H9 (cell line): ENCODE results near the gene PUS3. TPM values are rescaled to one million over a fixed set of nuclear protein-coding genes. Genes with fewer than 3 reads are reported as not detected.

ENCODE experiments used
- DNase-seq: peaks from one replicate; pipeline ENCODE4 v3.0.0-alpha.2; 2017
- H2AFZ ChIP-seq: one replicate; pipeline ENCODE4 v1.6.1; 2013; ENCODE audit warnings: mild to moderate bottlenecking, low read length, control low read depth, moderate library complexity
- H2AK5ac ChIP-seq: 2 replicates; pipeline ENCODE4 v1.6.1; 2013; ENCODE audit warnings: low read length, control low read depth, mixed read lengths; ENCODE audit not compliant: insufficient read length
- H2BK120ac ChIP-seq: one replicate; pipeline ENCODE4 v1.6.1; 2013; ENCODE audit warnings: low read depth, mild to moderate bottlenecking, low read length, control low read depth, inconsistent platforms; ENCODE audit not compliant: poor library complexity, severe bottlenecking
- H2BK12ac ChIP-seq: 2 replicates; pipeline ENCODE4 v1.6.1; 2013; ENCODE audit warnings: low read length, control low read depth, mixed read lengths, low read depth; ENCODE audit not compliant: insufficient read length
- H2BK15ac ChIP-seq: 2 replicates; pipeline ENCODE4 v1.6.1; 2013; ENCODE audit warnings: low read depth, low read length, control low read depth
- H2BK20ac ChIP-seq: one replicate; pipeline ENCODE4 v1.6.1; 2013; ENCODE audit warnings: low read depth, mild to moderate bottlenecking, low read length, control low read depth, inconsistent platforms; ENCODE audit not compliant: poor library complexity, severe bottlenecking
- H2BK5ac ChIP-seq: 2 replicates; pipeline ENCODE4 v1.6.1; 2013; ENCODE audit warnings: low read length, control low read depth, mixed read lengths; ENCODE audit not compliant: insufficient read length
- H3K14ac ChIP-seq: 2 replicates; pipeline ENCODE4 v1.6.1; 2013; ENCODE audit warnings: low read length, control low read depth; ENCODE audit not compliant: insufficient read depth
- H3K18ac ChIP-seq: 2 replicates; pipeline ENCODE4 v1.6.1; 2013; ENCODE audit warnings: low read depth, mild to moderate bottlenecking, mixed read lengths, low read length, control low read depth; ENCODE audit not compliant: insufficient read length
- H3K23ac ChIP-seq: 2 replicates; pipeline ENCODE4 v1.6.1; 2013; ENCODE audit warnings: low read length, control low read depth, mixed read lengths, low read depth; ENCODE audit not compliant: insufficient read length
- H3K23me2 ChIP-seq: 2 replicates; pipeline ENCODE4 v1.6.1; 2013; ENCODE audit warnings: low read depth, mild to moderate bottlenecking, mixed read lengths, low read length, control low read depth; ENCODE audit not compliant: insufficient read length, poor library complexity, severe bottlenecking
- H3K27ac ChIP-seq: 2 replicates; pipeline ENCODE4 v1.5.1; 2013; ENCODE audit warnings: low read length, control low read depth, mixed read lengths, low read depth; ENCODE audit not compliant: insufficient read length
- H3K27me3 ChIP-seq: 2 replicates; pipeline ENCODE4 v1.6.1; 2013; ENCODE audit warnings: low read length, control low read depth, inconsistent platforms; ENCODE audit not compliant: insufficient read depth
- H3K4ac ChIP-seq: 2 replicates; pipeline ENCODE4 v1.6.1; 2013; ENCODE audit warnings: low read depth, mild to moderate bottlenecking, control low read depth, inconsistent platforms, low read length, moderate library complexity
- H3K4me1 ChIP-seq: 2 replicates; pipeline ENCODE4 v1.6.1; 2013; ENCODE audit warnings: low read length, control low read depth, inconsistent platforms; ENCODE audit not compliant: insufficient read depth
- H3K4me2 ChIP-seq: 2 replicates; pipeline ENCODE4 v1.6.1; 2013; ENCODE audit warnings: low read length, control low read depth, mixed read lengths; ENCODE audit not compliant: insufficient read length, insufficient read depth
- H3K56ac ChIP-seq: 2 replicates; pipeline ENCODE4 v1.6.1; 2013; ENCODE audit warnings: low read depth, mild to moderate bottlenecking, mixed read lengths, low read length, control low read depth; ENCODE audit not compliant: insufficient read length
- H3K79me1 ChIP-seq: 2 replicates; pipeline ENCODE4 v1.6.1; 2013; ENCODE audit warnings: low read depth, mild to moderate bottlenecking, moderate library complexity, low read length, control low read depth, inconsistent platforms; ENCODE audit not compliant: insufficient read depth, poor library complexity, severe bottlenecking
- H3K79me2 ChIP-seq: 2 replicates; pipeline ENCODE4 v1.6.1; 2013; ENCODE audit warnings: low read length, control low read depth, inconsistent platforms; ENCODE audit not compliant: insufficient read depth
- H3K9ac ChIP-seq: 2 replicates; pipeline ENCODE4 v1.6.1; 2013; ENCODE audit warnings: low read length, control low read depth, mixed read lengths; ENCODE audit not compliant: insufficient read length; ENCODE audit errors: extremely low read depth
- H3K9me3 ChIP-seq: one replicate; pipeline ENCODE4 v1.6.1; 2013; ENCODE audit warnings: low read depth, low read length, inconsistent platforms; ENCODE audit not compliant: control insufficient read depth
- H3T11ph ChIP-seq: one replicate; pipeline ENCODE4 v1.6.1; 2013; ENCODE audit warnings: mild to moderate bottlenecking, low read length, control low read depth, inconsistent platforms
- H4K20me1 ChIP-seq: one replicate; pipeline ENCODE4 v1.6.1; 2013; ENCODE audit not compliant: control insufficient read depth, insufficient read length, insufficient read depth
- H4K5ac ChIP-seq: 2 replicates; pipeline ENCODE4 v1.6.1; 2013; ENCODE audit warnings: low read depth, mild to moderate bottlenecking, mixed read lengths, low read length, control low read depth; ENCODE audit not compliant: insufficient read length
- H4K8ac ChIP-seq: replicated peaks from 2 replicates; pipeline ENCODE4 v1.6.1; 2013; ENCODE audit warnings: low read length, control low read depth, mixed read lengths, low read depth; ENCODE audit not compliant: insufficient read length
- H4K91ac ChIP-seq: 2 replicates; pipeline ENCODE4 v1.6.1; 2013; ENCODE audit warnings: low read depth, mild to moderate bottlenecking, moderate library complexity, mixed read lengths, low read length, control low read depth; ENCODE audit not compliant: insufficient read length
- H3K27ac Mint-ChIP-seq, 3 experiments: 2 replicates in 2 of 3; 3 replicates in 1 of 3; pipeline ENCODE4 v1.8.0; 2020 to 2021; ENCODE audit warnings: mixed read lengths in 3 of 3, mild to moderate bottlenecking in 1 of 3, moderate library complexity in 1 of 3
- H3K27me3 Mint-ChIP-seq: 2 replicates; pipeline ENCODE4 v1.8.0; 2021; ENCODE audit warnings: low read depth, mild to moderate bottlenecking, moderate library complexity, mixed read lengths
- H3K36me3 Mint-ChIP-seq, 3 experiments: 2 replicates in 2 of 3; 3 replicates in 1 of 3; pipeline ENCODE4 v1.8.0; 2020 to 2021; ENCODE audit warnings: low read depth in 3 of 3, mixed read lengths in 3 of 3; ENCODE audit not compliant: insufficient read depth in 1 of 3
- H3K4me1 Mint-ChIP-seq, 2 experiments: 2 replicates each; pipeline ENCODE4 v1.8.0; 2020; ENCODE audit warnings: mixed read lengths in 2 of 2
- H3K4me3 Mint-ChIP-seq, 2 experiments: 2 replicates in 1 of 2; 3 replicates in 1 of 2; pipeline ENCODE4 v1.8.0; 2020 to 2021; ENCODE audit warnings: mild to moderate bottlenecking in 2 of 2, mixed read lengths in 2 of 2, moderate library complexity in 1 of 2
- H3K9me3 Mint-ChIP-seq, 2 experiments: 2 replicates in 1 of 2; 3 replicates in 1 of 2; pipeline ENCODE4 v1.8.0; 2020; ENCODE audit warnings: mild to moderate bottlenecking in 2 of 2, mixed read lengths in 2 of 2, moderate library complexity in 1 of 2
- CTCF ChIP-seq: fragments of 200-600 bp; sonication (generic); conservative IDR thresholded peaks from 3 replicates; pipeline ENCODE4 v1.8.0; 2021; ENCODE audit warnings: antibody characterized with exemption, mild to moderate bottlenecking
- WGBS: extraction: QIAGEN DNeasy Blood & Tissue Kit; methylation state at CpG from one replicate; pipeline ENCODE4 v1.1.7; 2013; ENCODE audit warnings: missing lambda C conversion rate, low lambda C conversion rate, mixed read lengths; ENCODE audit not compliant: insufficient read length; ENCODE audit errors: extremely low coverage; 5-methylcytosine and 5-hydroxymethylcytosine counted together
- total RNA-seq: library from RNA; stranded (reverse); gene quantifications from 2 replicates; pipeline ENCODE4 v1.2.1, GENCODE V29; 2021

The PUS3 gene
- total RNA-seq, 1 experiment from 2014 or later: 20.0 TPM

GRCh38 chr11:125931668-125932067 lies 28.7 kb upstream of the PUS3 start:
- Mint-ChIP-seq H3K4me3 (no peak overlapping the region), H3K9me3 (no peaks in the 10 kb centered on the region; a peak in 1 of 5 replicates), H3K36me3 (no peaks in the 10 kb centered on the region), H3K4me1 (peaks cover 23 to 38% of the 10 kb centered on the region in 2 experiments), H3K27ac (no peak overlapping the region), H3K27me3 (peaks cover 10% of the 10 kb centered on the region)
- no peaks in the 10 kb centered on the region for H3K23me2 ChIP-seq
- H2AFZ ChIP-seq: no peak overlapping the region
- no peaks in the 10 kb centered on the region for H3K79me2 ChIP-seq
- no peak overlapping the region for H3T11ph ChIP-seq
- no peak overlapping the region for H3K23ac ChIP-seq
- H3K14ac ChIP-seq: no peak overlapping the region
- H3K9ac ChIP-seq: no peak overlapping the region
- no peak overlapping the region for H3K56ac ChIP-seq
- no peak overlapping the region for H4K91ac ChIP-seq
- H4K20me1 ChIP-seq: no peaks in the 10 kb centered on the region
- H4K5ac ChIP-seq: no peak overlapping the region
- H2BK5ac ChIP-seq: no peak overlapping the region
- no peak overlapping the region for H3K27ac ChIP-seq
- no peak overlapping the region for H4K8ac ChIP-seq
- H2BK120ac ChIP-seq: no peak overlapping the region
- no peak for TF ChIP-seq CTCF
- no peak overlapping the region for H3K4me2 ChIP-seq
- H2BK12ac ChIP-seq: no peak overlapping the region
- H3K9me3 ChIP-seq: no peaks in the 10 kb centered on the region
- peaks cover 6% of the 10 kb centered on the region; the same call in 1 of the 2 replicates for H3K4me1 ChIP-seq
- no peaks in the 10 kb centered on the region for H3K79me1 ChIP-seq
- no CpG with 5 or more reads among the region's 6 CpGs for WGBS
- H2BK15ac ChIP-seq: no peak overlapping the region
- DNase-seq: no peak
- H3K4ac ChIP-seq: no peak overlapping the region
- no peak overlapping the region for H2AK5ac ChIP-seq
- H3K18ac ChIP-seq: no peak overlapping the region
- no peak overlapping the region for H2BK20ac ChIP-seq
- H3K27me3 ChIP-seq: no peaks in the 10 kb centered on the region
